Fibroblast of lung (primary cell): ENCODE data around the gene URI1.

Experiments used
- EZH2 ChIP-seq: IDR thresholded peaks from 2 replicates; pipeline ENCODE4 v1.5.1; 2012; ENCODE audit warnings: low read length, control low read depth, mild to moderate bottlenecking; ENCODE audit errors: missing control alignments
- TF ChIP-seq, protein P1 (sequence below), 2 donors: IDR thresholded peaks in 1 of 2; conservative IDR thresholded peaks in 1 of 2; 1 replicate in 1 of 2; 2 replicates in 1 of 2; pipeline ENCODE4 v1.5.1; 2011 to 2012; ENCODE audit warnings: low read length in 2 of 2, control low read depth in 1 of 2, inconsistent platforms in 1 of 2, low read depth in 1 of 2, mild to moderate bottlenecking in 1 of 2

DNA sequence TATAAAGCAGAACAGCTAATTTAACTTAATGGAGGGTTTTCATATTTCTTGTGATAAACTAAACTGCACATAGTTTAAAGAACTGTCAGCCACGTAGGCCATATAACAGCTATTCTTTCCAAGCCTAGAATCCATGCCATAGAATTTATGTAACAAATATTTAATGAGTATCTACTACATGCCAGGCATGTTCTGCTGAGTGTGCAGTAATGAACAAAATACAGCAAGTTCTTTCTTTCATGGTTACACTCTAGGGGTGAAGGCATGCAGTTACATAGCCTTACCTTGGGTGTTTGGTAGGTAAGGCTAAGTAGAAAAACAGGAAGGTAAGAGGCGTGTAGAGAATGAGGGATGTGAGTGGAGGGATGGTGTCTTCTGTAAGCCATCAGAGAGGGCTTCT is 4.6 kb downstream of the URI1 start:
- TF ChIP-seq, protein P1, sequence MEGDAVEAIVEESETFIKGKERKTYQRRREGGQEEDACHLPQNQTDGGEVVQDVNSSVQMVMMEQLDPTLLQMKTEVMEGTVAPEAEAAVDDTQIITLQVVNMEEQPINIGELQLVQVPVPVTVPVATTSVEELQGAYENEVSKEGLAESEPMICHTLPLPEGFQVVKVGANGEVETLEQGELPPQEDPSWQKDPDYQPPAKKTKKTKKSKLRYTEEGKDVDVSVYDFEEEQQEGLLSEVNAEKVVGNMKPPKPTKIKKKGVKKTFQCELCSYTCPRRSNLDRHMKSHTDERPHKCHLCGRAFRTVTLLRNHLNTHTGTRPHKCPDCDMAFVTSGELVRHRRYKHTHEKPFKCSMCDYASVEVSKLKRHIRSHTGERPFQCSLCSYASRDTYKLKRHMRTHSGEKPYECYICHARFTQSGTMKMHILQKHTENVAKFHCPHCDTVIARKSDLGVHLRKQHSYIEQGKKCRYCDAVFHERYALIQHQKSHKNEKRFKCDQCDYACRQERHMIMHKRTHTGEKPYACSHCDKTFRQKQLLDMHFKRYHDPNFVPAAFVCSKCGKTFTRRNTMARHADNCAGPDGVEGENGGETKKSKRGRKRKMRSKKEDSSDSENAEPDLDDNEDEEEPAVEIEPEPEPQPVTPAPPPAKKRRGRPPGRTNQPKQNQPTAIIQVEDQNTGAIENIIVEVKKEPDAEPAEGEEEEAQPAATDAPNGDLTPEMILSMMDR (conservative IDR thresholded peaks at IDR 0.05 in 1 of 2, IDR thresholded peaks at IDR 0.05 in 1 of 2; ENCODE audit: low read depth in 1 of 2, low read length in 2 of 2) = no peak
- no peak for TF ChIP-seq EZH2
